HG03520 (cell line): ENCODE measurements around the gene ARID5B.

Experiments
- ATAC-seq: cut with Tn5 transposase; IDR thresholded peaks from one replicate; pipeline ENCODE4 v1.9.1; 2021; ENCODE audit warnings: mild to moderate bottlenecking, moderate library complexity; ENCODE audit not compliant: unreplicated experiment

Gene ARID5B

DNA sequence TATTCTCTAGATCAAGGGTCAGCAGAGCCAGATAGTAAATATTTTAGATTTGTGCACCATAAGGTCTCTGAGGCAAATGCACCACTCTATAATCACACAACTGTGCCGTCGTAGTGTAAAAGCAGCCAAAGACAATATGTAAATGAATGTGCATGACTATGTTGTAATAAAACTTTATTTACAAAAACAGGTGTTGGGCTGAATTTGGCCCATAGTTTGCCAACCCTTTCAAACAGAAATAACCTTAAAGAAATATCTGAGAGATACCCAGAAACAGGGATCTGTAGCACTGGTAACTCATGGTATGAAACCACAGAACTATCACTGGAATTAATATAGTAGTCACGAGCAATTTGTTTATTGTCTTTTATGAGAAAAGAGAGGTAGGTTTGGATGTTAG is 86.0 kb downstream of the ARID5B start:
- ATAC-seq = peak; percentile 7

DNA sequence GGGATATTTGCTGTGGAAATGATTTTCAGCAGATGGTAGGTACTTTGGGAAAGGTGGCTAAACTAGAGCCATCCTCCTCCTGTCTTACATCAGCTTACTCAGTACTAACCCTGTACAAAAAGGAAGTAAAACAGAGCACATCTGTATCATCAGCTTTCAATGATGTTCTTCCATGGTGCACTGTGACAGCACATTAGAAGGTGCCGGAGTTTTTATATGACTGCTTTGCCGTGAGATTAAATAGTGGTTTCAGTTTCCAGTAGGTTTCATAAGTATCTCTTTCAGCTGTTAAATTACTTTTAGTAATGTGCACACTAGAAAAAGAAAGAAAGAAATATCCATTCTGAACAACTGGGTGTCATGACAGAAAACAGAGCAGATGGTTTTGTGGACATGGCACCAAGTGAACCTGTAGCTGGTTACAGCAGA is 86.5 kb downstream of the ARID5B start:
- peak; percentile 98 for ATAC-seq

DNA sequence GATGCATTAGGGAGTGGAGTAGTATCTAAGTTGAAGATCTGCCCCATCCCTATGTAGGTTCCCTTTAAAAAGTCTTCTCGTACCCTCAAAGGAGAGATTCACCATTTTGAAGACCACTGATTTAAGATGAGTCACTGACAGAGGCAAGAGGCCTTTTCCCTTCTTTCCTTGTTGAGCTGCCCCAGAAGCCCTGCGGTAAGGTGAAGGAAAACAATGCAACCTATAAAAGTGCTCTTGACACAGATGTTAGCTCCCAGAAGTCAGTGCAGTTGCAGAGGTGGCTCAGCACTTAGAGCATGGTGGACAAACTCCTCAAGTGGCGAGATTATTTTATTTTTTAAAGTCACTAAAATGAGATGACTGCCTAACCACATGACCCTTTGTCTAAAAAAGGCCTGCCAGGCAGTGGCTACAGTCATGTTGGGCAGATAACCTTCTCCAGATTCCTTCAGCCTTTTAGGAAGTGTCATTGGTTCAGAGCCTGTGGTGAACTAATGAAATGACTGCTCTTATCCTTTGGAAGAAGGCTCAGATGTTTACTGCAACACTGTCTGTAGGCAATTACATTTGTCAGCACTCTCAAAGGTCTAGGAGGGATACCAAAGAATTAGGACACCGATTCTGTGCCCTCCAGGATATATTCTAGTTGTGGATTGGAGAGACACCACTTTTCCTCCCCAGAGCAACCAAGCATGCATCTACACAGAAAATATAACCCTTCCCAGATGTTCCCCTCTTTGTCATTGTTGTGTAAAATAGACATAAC is 88.7 kb downstream of the ARID5B start:
- ATAC-seq = no peak

DNA sequence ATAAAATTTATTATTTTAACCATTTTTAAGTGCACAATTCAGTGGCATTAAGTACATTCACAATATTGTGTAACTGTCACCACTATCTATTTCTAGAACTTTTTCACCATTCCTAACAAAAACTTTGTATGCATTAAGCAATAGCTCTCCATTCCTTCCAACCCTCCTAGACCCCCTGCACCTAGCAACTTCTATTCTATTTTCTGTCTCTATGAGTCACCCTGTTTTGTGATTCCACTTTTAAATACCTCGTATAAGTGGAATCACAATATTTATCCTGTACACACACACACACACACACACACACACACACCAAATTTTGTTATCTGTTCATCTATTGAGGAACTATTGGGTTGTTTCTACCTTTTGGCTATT is 89.2 kb downstream of the ARID5B start:
- no peak for ATAC-seq

DNA sequence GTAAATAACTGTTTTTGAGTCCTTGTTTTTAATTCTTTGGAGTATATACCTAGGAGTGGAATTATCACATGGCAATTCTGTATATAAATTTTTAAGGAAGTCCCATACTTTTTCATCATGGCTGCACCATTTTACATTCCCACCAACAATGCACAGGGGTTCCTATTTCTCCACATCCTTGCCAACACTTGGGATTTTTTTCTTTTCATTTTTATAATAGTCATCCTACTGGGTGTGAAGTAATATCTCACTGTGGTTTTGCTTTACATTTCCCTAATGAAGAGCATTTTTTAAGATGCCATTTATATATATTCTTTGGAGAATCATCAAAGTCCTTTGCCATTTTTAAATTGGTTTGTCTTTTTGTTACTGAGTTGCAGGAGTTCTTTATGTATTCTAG is 89.7 kb downstream of the ARID5B start:
- no peak for ATAC-seq

DNA sequence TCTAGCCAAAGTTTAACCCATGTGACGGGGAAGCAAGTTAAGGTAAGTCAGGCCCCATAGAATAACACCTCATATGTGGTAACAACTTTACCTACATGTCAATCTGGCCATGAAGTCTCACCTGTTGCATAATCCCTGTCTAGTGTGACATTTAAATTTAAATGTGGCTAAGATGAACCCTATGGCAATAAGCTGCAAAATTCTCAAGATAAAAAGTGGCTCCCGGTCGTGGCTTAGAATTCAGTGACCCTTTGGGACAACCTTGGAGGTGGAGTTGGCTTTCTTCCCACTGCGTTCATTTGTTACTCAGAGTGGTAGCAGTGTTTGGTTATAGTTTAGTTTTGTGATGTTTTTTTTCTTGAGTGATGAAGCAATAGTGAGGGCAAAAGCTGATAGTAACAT is 90.6 kb downstream of the ARID5B start:
- ATAC-seq = no peak

DNA sequence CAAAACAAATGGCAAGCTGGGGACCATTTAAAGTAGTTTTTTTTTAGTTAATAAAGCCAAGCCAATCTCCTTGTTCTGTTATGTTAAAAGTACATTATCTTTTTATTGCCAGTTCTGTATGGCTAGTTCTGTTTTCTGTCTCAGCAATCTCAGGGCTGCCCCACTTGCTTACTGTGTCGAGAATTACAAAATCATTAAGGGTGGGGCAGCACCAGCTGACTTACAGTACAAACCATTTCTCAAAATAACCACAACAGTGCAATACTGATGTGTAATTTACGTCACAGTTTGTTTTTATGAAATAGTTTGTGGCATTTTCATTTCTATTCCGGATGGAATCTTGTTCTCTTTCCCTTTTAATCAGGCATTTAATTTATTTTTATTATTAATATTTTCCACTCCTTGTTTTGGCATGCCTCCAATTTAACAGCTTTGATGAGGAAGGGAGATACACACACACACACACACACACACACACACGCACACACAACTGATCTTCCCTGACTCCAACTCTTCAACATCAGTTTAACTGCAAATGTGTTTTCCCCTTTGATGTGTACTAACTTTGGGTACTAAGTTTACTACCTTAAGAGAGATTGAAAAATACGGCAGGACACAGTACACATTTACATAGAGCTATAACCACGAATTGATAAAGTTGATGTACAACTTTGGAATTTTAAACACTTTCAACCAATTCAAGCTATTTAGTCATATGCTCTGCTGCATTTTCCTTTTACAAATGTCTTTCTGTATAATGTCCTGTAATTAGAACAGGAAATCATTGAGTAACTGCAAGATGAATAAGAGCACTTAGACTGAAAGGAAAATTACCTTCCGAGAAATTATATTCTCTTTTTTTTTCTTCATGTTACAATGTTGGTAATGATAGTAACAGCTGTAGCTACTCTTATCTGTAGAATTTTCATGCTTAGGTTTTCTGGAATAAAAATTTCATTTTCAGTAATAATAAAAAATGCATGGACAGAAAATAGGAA is 91.5 kb downstream of the ARID5B start:
- ATAC-seq = peak; percentile 33

DNA sequence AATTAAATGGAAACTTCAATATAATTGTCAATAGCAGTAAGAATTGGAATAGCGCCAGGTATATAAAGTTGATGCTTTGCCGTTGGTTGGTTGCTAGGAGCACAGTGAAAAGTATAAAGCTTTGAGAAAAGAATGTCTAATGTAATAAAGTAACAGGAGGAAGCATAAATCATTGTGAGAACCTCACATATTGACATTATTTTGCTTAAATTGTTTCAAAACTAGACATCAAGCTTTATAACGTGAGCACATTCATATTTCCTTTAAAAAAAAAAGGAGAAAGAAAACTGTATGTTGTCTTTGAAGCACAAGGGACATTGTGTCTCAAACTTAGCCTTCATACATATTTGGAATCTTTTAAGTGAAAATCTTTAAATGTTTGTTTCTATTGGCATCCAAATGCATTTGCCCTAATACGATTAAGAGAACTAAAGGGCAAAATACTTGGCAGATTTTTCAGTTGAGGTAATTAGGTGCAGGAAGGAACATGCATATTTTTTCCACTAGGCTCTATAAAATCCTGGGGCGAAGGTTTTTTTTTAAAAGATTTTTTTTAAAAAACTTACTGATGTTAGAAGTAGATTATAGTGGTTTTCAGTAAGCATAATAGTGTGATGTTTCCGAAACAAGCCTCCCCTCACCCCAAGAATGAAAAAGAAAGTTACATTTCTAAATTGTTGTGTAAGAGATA is 92.4 kb downstream of the ARID5B start:
- ATAC-seq = no peak

DNA sequence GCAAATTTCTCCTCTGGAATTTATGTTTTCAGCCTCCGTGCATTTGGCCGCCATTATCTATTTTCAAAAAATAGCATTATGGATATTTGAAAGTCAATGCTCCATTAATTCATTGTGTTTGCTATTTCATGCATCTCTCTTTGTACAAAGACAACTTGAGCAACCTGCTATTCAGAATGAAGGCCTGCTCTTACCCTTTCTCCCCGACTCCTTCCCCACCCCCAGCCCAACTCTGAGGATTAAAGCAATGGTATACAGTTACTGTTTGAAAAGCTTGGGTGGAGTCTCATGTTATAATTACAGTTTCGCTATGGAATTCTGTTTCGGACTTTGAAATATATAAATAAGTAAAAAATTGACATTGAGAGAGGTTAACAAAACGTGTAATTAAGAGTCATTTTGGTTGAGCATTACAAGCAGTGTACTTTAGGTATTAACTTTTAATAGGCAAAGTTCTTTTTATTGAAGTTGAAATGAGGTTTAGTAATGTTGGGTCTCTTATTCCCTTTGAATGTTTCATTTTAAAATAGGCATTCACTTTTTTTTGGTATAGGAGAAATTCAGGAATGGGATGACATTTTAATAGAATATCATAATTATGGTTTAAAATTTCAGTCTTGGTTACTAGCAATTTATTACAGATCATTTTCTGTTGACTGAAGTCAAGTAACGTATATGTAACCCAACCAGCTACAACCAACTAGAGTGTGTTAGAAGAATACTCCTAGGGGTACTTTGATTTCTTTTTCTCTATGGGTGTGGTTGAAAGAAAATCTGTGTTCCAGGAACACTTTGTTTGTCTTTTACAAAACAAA is 93.1 kb downstream of the ARID5B start:
- ATAC-seq = no peak

DNA sequence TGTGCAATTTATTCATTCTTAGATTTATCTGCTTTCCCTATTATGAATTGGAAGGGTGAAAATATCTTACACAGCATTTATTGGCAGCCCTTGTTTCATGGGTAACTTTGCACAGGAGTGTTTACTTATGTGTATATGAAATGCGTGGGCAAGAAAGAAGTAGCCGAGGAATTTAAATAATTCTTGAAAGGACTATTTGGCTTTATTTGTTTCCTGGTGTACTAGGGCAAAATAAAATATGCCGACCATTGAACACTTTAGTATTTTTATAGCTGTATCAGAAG is 93.7 kb downstream of the ARID5B start:
- ATAC-seq = no peak

DNA sequence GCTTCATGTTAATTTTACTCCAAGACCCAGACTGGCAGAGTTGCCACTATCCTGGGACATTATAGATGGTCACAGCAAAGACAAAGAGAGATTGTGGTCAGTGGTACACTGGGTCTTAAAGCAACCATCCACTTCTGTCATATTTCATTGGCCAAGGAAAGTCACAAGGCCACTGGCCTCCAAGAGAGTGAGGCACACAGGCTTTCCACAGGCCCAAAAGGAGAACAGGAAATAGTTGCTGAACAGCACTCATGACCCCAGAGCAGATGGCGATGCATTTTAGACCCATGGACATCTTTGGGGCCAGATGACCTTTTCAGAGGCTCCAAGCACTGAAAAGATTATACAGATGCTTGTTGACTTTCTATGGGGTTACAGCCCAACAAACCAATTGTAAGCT is 97.4 kb downstream of the ARID5B start:
- no peak for ATAC-seq

DNA sequence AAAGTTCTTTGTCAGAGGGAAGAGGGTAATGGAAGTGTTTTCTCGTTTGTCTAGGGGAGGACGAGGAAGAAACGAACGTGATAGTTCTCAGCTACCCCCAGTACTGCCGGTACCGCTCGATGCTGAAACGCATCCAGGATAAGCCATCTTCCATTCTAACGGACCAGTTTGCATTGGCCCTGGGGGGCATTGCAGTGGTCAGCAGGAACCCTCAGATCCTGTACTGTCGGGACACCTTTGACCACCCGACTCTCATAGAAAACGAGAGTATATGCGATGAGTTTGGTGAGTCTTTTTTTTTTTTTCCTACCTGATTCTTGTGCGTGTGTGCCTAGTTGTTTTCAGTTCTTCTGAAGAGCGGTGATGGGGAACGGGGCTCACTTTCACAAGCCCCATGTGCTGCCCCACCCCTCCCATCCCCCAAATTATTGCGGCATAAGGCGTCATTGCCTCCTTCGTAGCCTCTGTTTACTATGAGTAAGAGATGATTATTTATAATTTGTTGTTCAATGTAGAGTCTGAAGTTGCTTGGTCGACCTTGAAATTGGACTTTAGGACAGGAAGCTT is 98.6 kb downstream of the ARID5B start:
- ATAC-seq = peak; percentile 75

DNA sequence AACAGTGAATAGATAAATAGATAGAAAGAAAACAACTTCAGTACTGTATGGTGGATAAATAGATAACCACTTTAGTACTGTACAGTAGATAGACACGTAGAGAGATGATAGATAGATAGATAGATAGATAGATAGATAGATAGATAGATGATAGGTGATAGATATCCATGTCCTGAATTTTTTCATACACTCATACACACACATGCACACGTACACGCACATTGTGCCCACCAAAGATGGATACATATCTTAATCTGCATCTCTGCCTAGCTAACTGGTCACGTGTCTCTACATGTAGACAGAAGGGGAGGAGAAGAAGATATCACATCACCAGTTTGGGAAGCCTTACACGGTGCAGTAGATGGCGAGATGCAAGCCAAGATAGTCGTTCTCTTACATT is 99.2 kb downstream of the ARID5B start:
- peak; percentile 2 for ATAC-seq

DNA sequence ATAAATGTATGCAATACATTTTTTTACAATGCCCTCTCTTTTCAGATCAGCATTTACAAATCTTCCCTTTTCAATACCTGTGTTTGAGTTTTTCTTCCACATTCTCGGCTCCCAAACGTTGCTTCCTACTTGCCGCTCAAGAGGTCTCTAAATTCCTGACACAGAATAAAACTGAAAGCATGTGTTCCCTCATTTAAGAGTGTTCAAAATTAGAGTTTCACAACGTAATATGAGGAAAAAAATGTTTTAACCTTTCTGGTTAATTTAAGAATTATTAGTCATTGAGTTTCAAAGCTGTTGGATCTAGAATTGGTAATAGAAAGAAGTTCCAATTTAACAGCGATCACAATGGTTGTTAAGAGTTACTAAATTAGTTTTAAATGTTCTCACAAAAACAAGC is 100.4 kb downstream of the ARID5B start:
- ATAC-seq = no peak

DNA sequence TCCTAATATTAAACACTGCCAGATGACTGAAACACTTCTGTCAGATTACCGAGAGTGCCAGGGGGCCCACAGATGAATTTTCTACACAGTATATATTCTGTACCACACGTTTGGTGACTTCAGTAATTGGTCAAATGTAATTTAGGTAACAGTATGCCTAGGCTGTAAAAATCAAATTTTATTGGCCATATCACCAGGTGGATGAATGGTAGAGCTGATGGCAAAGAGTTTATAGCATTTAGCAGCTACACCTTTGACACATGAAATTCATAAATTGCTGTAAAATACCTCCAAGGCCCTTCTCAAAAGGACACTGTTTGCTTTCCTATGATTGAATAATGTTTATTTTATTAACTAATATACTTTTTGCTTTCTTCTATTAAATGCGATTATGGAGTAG is 101.3 kb downstream of the ARID5B start:
- ATAC-seq = no peak

DNA sequence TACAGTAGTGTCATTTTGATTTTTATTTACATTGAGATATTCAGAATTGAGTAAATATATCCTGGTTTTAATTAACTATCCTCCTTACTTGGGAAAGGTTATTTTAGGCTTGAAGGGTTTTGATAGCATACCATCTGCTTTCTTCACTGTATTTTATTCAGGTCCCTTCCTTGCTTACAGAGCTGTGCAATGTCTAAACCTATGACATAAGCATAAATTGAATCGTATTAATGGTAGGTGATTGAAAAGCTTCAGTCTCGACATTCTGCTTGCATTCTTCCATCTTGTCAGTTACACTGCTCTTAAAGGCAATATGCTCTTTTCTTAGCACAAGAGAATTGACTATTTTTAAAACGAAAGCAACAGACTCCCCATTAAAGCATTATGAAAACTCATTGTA is 102.5 kb downstream of the ARID5B start:
- ATAC-seq = no peak

DNA sequence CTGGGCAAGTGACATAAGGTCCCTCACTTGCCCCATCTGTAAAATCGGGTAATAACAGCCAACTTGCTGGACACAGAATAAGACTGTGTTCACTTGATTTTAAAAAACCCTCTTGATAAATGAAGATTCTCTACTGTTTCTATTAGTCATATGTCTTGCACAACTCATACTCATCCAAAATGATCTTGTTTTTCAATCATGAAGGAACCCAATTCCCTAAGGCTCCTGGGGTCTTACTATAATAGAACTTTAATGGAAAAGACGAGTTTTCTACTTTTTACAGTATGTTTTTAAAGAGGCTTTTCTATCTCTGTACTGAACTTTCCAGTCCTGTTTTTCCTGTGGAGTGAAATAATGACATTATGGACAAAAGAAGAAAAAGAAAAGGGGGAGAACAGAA is 103.8 kb downstream of the ARID5B start:
- ATAC-seq = no peak

DNA sequence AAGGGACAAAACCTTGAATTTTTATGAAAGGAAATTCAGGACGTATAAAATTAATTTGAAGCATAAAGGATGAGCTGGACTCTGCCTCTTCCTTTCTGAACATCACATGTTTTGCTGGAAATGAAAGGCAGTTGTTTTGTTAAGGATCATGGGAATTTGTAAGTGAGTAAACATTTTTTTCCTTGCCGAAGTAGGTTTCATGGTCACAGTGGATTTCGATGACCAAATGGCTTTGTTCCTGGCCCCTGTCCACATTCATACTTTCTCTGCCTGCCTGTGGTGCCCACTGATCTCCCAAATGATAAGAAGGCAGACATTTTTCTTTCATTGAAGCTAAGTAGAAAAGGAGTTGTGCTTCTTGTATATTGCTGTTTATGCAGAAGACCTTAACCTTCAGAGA is 104.2 kb downstream of the ARID5B start:
- no peak for ATAC-seq

DNA sequence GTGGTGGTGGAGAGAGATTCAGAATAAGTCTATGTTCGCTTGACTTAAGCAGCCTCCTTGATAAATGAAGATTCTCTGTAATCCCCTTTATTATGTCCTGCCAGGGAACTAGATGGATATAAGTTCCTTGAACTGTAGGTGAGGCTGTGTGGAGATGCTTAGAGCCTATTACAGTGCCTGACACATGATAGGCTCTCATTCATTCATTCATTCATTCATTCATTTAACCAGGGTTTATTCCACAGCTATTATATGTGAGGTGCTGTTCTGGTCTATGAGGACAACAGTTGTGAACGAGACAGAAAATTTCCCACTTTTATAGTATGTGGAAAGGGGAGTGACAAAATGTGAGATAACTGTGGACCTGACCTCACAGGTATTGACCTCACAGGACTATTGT is 105.6 kb downstream of the ARID5B start:
- ATAC-seq = no peak

DNA sequence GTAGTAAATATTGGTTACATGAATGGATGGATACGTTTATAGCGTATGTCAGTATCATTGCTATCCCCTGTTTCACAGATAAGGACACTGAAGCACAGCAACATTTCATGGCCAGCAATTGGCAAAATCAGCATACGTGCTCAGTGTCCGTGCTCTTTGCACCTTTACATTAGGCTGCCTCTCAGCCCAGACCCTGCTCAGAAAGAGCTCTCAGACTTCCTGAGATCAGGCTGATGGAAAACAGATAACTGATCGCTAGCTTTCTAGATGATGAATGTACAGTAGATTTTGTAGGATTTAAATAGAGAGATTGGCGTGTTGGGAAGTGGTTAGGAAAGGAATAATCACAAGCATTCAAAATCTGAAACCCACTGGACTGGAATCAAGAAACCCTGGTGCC is 106.7 kb downstream of the ARID5B start:
- no peak for ATAC-seq

DNA sequence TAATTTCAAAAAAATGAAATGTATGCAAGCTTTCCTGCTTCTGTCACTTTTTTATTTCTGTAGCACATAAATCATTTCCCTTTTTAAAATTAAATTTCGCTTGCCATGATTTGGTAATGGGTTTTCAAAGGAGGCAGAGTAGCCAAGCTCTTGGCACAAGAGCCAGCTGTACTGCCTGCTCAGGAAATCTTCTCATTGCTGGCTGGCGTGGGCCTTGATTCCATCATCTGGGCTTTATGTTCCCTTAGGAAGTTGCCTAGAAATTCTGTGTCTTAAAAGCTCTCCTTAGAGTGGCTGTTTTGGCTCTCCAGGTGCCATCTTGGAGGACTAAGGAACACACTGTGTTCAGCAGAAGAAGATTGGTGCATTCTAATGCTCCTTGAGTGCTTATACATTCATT is 107.4 kb downstream of the ARID5B start:
- ATAC-seq = no peak
